CD4-positive, CD25-positive, alpha-beta regulatory T cell (primary cell): ENCODE measurements around the gene PODXL2. TPM values are rescaled to one million over a fixed set of nuclear protein-coding genes. Genes with fewer than 3 reads are reported as not detected.

Experiments used
- ATAC-seq, 2 donors: fragments of 150-1000 bp; cut with Tn5 transposase; one replicate each; pipeline ENCODE4 v1.10.0; 2021; ENCODE audit warnings: low read depth in 2 of 2, moderate number of reproducible peaks in 2 of 2, moderate library complexity in 1 of 2
- DNase-seq, 3 donors: peaks; one replicate each; pipeline versions ENCODE4 v3.0.0 to v3.0.0-alpha.2; 2012 to 2022; ENCODE audit warnings: mixed read lengths in 1 of 3
- H3K27ac ChIP-seq: one replicate; pipeline ENCODE4 v1.7.0; 2013; ENCODE audit warnings: mild to moderate bottlenecking, low read length; ENCODE audit not compliant: insufficient read depth, poor library complexity, severe bottlenecking
- H3K27me3 ChIP-seq: one replicate; pipeline ENCODE4 v1.7.0; 2013; ENCODE audit warnings: low read length; ENCODE audit not compliant: control insufficient read depth, insufficient read depth
- H3K36me3 ChIP-seq: one replicate; pipeline ENCODE4 v1.7.0; 2013; ENCODE audit warnings: mild to moderate bottlenecking, low read length, moderate library complexity; ENCODE audit not compliant: control insufficient read depth, insufficient read depth
- H3K4me1 ChIP-seq: 2 replicates; pipeline ENCODE4 v1.7.0; 2013; ENCODE audit warnings: mild to moderate bottlenecking, low read length; ENCODE audit not compliant: insufficient read depth, control insufficient read depth, poor library complexity, severe bottlenecking
- H3K4me3 ChIP-seq: one replicate; pipeline ENCODE4 v1.7.0; 2013; ENCODE audit warnings: low read depth, mild to moderate bottlenecking, low read length, moderate library complexity
- H3K9me3 ChIP-seq, 2 experiments: 1 replicate in 1 of 2; 2 replicates in 1 of 2; pipeline ENCODE4 v1.7.0; 2013; ENCODE audit warnings: low read length in 2 of 2, mild to moderate bottlenecking in 1 of 2, moderate library complexity in 1 of 2; ENCODE audit not compliant: control insufficient read depth in 2 of 2
- H3K27ac Mint-ChIP-seq, 3 donors: one replicate each; pipeline ENCODE4 v1.8.0; 2020 to 2022; ENCODE audit warnings: mild to moderate bottlenecking in 3 of 3, mixed read lengths in 3 of 3, moderate library complexity in 2 of 3
- H3K27me3 Mint-ChIP-seq: one replicate; pipeline ENCODE4 v1.8.0; 2022; ENCODE audit warnings: mild to moderate bottlenecking, mixed read lengths
- H3K36me3 Mint-ChIP-seq: one replicate; pipeline ENCODE4 v1.8.0; 2020; ENCODE audit warnings: mixed read lengths
- H3K4me1 Mint-ChIP-seq, 4 donors: one replicate each; pipeline ENCODE4 v1.8.0; 2020 to 2022; ENCODE audit warnings: mixed read lengths in 4 of 4, mild to moderate bottlenecking in 1 of 4
- H3K4me3 Mint-ChIP-seq, 4 donors: one replicate each; pipeline ENCODE4 v1.8.0; 2020 to 2022; ENCODE audit warnings: mild to moderate bottlenecking in 4 of 4, mixed read lengths in 4 of 4, moderate library complexity in 3 of 4
- H3K9me3 Mint-ChIP-seq, 7 donors: one replicate each; pipeline ENCODE4 v1.8.0; 2020 to 2022; ENCODE audit warnings: mixed read lengths in 7 of 7, mild to moderate bottlenecking in 3 of 7, moderate library complexity in 2 of 7
- polyA plus RNA-seq, 4 donors: library from polyadenylated mRNA; unstranded; fragments of 300-500 nt; fragmentation: Illumina TruSeq; gene quantifications; one replicate each; pipeline ENCODE4 v1.2.3, GENCODE V29; 2021
- total RNA-seq: library from RNA; stranded (reverse); gene quantifications from one replicate; pipeline ENCODE4 v1.2.3, GENCODE V29; 2022

The PODXL2 gene
- total and polyA plus RNA-seq, 5 donors from 2014 or later, result 0.87 to 3.1 (median 1.7) TPM

DNA sequence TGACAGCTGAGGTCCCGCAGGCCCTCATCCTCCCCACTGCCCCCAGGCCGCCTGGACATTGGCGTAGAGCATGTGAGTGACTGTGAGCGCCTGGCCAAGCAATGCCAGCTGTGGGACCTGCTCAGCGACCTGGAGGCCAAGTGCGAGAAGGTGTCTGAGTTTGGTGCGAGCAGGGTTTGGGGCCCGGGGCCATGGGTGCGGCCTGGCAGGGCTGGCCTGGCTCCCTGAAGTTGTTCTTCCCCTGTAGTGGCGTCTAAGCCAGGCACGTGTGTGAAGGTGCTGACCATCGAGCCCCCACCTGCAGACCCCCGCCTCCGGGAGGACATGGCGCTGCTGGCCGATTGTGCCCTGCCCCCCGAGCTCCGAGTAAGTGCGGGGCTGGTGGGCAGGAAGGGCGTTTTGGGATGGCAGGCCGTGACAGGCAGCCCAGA is 48.0 kb downstream of the PODXL2 start:
- DNase-seq (no peak), ATAC-seq (no peak)
- H3K4me3 Mint-ChIP-seq, result no peak overlapping the region
- Histone ChIP-seq H3K4me3 (no peak overlapping the region), H3K27ac (no peak overlapping the region), H3K9me3 (no peaks in the 10 kb centered on the region), H3K36me3 (peaks cover 24% of the 10 kb centered on the region), H3K27me3 (no peaks in the 10 kb centered on the region), H3K4me1 (peaks cover 30% of the 10 kb centered on the region)
- H3K27me3 Mint-ChIP-seq, result no peaks in the 10 kb centered on the region
- peaks cover 0 to 1% (median 0%) of the 10 kb centered on the region in 7 donors for H3K9me3 Mint-ChIP-seq
- H3K4me1 Mint-ChIP-seq, result peaks cover 0 to 47% (median 17%) of the 10 kb centered on the region in 4 donors
- no peak overlapping the region for H3K27ac Mint-ChIP-seq
- peaks cover 15% of the 10 kb centered on the region for H3K36me3 Mint-ChIP-seq

DNA sequence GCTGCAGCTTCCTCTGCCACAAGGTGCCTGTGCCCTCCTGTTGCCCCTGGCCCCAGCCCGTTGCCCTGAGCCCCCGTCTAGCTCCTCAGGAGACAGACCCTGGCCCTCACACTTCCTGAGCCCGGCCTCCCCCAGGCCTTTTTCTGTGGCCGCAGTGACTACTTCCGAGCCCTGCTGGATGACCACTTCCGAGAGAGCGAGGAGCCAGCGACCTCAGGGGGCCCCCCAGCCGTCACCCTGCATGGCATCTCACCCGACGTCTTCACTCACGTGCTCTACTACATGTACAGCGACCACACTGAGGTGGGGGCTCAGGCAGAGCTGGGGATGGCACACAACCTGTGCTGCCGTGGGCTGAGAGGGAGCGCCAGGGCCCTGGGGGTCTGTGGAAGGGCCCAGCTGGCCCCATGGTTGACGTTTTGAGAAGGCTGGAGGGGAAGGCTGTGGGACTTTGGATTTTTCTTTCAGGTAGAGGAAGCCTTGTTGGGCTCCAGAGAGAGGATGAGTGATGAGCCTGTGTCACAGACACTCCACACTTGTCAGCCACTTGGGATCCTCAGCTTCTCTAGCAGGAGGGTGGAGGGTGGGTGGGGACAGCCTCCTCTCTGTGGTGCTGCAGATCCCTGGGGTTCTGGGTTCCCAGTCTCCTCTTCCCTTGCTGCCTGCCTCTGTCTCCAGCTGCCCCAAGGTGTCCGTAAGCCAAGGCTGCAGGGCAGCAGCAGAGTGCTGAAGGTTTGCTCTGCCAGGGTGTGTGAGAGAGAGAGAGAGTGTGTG is 48.7 kb downstream of the PODXL2 start:
- Mint-ChIP-seq H3K36me3 (peaks cover 15% of the 10 kb centered on the region), H3K4me3 (peak overlapping the region in 2 of 4 donors; percentile 24 to 81), H3K4me1 (peaks cover 0 to 47% (median 17%) of the 10 kb centered on the region in 4 donors), H3K27me3 (no peaks in the 10 kb centered on the region), H3K27ac (no peak overlapping the region), H3K9me3 (peaks cover 0 to 1% (median 0%) of the 10 kb centered on the region in 7 donors)
- H3K4me1 ChIP-seq, result peaks cover 24% of the 10 kb centered on the region
- H3K9me3 ChIP-seq, result no peaks in the 10 kb centered on the region
- H3K27ac ChIP-seq, result no peak overlapping the region
- DNase-seq (no peak), ATAC-seq (no peak)
- no peaks in the 10 kb centered on the region for H3K27me3 ChIP-seq
- no peak overlapping the region for H3K4me3 ChIP-seq
- peaks cover 24% of the 10 kb centered on the region for H3K36me3 ChIP-seq

DNA sequence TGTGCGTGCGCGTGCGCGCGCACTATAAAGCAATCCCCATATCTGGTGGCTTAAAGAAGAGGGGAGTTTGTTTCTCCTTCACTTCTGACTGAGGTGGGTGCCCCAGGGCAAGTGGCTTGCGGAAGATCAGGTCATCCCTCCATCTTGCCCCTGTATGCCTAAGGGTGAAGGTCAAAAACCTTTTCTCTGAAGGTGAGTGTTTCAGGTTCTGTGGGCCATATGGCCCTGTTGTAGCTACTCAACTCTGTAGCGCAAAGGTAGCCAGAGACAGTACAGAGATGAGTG is 49.3 kb downstream of the PODXL2 start:
- Histone ChIP-seq H3K36me3 (peaks cover 24% of the 10 kb centered on the region), H3K27me3 (no peaks in the 10 kb centered on the region), H3K9me3 (no peaks in the 10 kb centered on the region), H3K4me3 (no peak overlapping the region), H3K4me1 (peaks cover 23% of the 10 kb centered on the region), H3K27ac (no peak overlapping the region)
- peaks cover 0 to 47% (median 17%) of the 10 kb centered on the region in 4 donors for H3K4me1 Mint-ChIP-seq
- H3K27ac Mint-ChIP-seq, result no peak overlapping the region
- no peaks in the 10 kb centered on the region for H3K27me3 Mint-ChIP-seq
- peaks cover 15% of the 10 kb centered on the region for H3K36me3 Mint-ChIP-seq
- H3K4me3 Mint-ChIP-seq, result no peak overlapping the region
- DNase-seq, result no peak
- no peak for ATAC-seq
- peaks cover 0 to 1% (median 0%) of the 10 kb centered on the region in 7 donors for H3K9me3 Mint-ChIP-seq

DNA sequence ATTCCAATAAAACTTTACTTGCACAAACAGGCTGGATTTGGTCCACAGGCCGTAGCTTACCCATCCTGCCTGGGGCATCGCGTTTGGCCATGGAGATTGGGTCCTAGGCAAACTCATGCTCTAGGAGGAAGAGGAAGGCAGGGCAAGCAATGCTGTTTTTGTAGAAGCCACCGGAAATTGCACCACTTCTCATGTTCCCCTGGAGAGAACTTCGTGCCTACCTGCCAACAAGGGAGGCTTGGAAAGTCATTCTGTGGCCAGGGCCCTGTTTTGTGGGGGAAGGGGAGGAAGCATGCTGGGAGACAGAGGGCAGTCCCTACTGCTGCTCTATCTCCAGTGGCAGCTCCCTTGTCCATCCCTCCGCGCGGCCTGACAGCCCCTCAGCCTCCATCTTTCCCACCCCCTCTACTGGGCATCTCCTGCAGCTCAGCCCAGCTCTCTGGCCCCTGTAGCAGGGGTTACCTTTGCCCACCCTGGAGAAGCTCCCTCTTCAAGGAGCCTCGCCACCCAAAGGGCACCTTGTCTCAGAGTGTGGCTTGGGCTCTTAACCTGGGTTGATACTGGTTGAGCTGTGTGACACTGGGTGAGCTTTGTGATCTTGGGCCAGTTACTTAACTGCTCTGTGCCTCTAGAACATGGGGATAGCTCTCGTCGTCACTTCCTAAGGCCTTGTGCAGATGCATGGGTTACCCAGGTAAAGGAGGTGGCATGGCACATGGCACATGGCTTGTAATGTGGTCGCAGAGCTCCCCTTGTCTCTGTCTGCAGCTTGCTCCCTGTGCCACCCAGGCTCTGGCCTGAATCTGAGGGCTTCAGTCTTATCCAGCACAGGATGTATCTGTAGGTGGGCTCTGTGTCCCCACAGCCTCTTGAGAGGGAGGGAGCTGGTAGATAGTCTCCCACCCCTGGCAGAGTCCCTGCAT is 49.9 kb downstream of the PODXL2 start:
- Histone ChIP-seq H3K36me3 (peaks cover 24% of the 10 kb centered on the region), H3K4me3 (no peak overlapping the region), H3K9me3 (no peaks in the 10 kb centered on the region), H3K4me1 (peaks cover 21% of the 10 kb centered on the region), H3K27me3 (no peaks in the 10 kb centered on the region), H3K27ac (no peak overlapping the region)
- Mint-ChIP-seq H3K4me1 (peaks cover 0 to 48% (median 18%) of the 10 kb centered on the region in 4 donors), H3K9me3 (peaks cover 0 to 1% (median 0%) of the 10 kb centered on the region in 7 donors), H3K27me3 (no peaks in the 10 kb centered on the region), H3K36me3 (peaks cover 15% of the 10 kb centered on the region), H3K27ac (peak overlapping the region in 1 of 3 donors; percentile 55), H3K4me3 (no peak overlapping the region)
- ATAC-seq (no peak), DNase-seq (no peak)

DNA sequence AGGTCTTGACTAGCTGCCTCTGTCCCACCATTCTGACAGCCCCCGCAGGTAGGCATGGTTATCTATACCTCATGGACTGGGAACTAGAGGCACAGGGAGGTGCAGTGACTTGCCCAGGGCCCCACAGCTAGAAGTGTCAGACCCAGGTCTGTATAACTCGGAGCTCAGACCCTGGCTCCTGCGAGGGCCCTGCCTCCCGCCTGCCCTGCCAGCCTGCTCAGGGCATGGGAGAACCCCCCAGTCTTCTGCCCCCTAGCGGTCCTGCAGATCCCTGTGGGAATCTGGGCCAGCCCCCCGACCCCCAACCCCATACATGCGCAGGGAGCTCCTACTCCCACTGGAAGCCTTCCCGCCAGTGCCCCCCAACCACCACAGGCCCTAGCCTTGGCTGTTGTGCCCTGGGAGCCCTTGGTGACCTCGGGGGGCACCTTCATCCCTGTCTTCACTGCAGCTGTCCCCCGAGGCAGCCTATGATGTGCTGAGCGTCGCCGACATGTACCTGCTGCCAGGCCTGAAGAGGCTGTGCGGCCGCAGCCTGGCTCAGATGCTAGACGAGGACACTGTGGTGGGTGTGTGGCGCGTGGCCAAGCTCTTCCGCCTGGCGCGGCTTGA is 50.7 kb downstream of the PODXL2 start:
- H3K4me3 Mint-ChIP-seq, result peak overlapping the region in 1 of 4 donors; percentile 27
- peaks cover 0 to 1% (median 0%) of the 10 kb centered on the region in 7 donors for H3K9me3 Mint-ChIP-seq
- peaks cover 12% of the 10 kb centered on the region for H3K36me3 Mint-ChIP-seq
- peaks cover 0 to 47% (median 15%) of the 10 kb centered on the region in 4 donors for H3K4me1 Mint-ChIP-seq
- Histone ChIP-seq H3K27ac (no peak overlapping the region), H3K4me1 (peaks cover 13% of the 10 kb centered on the region), H3K9me3 (no peaks in the 10 kb centered on the region), H3K4me3 (no peak overlapping the region), H3K36me3 (peaks cover 24% of the 10 kb centered on the region), H3K27me3 (no peaks in the 10 kb centered on the region)
- H3K27ac Mint-ChIP-seq, result peak overlapping the region in 1 of 3 donors; percentile 25
- ATAC-seq (no peak), DNase-seq (no peak)
- no peaks in the 10 kb centered on the region for H3K27me3 Mint-ChIP-seq

DNA sequence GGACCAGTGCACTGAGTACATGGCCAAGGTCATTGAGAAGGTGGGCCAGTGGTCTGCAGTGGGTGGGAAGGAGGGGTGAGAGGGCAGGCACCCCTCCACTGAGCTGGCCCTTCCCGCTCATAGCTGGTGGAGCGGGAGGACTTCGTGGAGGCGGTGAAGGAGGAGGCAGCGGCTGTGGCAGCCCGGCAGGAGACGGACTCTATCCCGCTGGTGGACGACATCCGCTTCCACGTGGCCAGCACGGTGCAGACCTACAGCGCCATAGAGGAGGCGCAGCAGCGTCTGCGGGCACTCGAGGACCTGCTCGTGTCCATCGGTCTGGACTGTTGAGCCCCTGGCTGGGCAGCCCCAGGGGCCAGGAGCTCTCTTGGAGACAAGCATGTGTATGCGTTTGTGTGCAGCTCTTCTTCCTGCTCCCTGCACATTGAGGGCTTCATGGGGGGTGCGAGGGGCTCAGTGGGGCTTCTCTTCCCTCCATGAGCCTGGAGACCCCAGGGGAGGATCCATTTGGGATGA is 51.2 kb downstream of the PODXL2 start:
- H3K4me1 Mint-ChIP-seq, result peaks cover 0 to 43% (median 10%) of the 10 kb centered on the region in 4 donors
- H3K4me1 ChIP-seq, result peaks cover 12% of the 10 kb centered on the region
- no peak for ATAC-seq
- H3K36me3 Mint-ChIP-seq, result peaks cover 12% of the 10 kb centered on the region
- H3K36me3 ChIP-seq, result peaks cover 24% of the 10 kb centered on the region
- no peak overlapping the region for H3K27ac Mint-ChIP-seq
- H3K9me3 ChIP-seq, result no peaks in the 10 kb centered on the region
- peaks cover 0 to 1% (median 0%) of the 10 kb centered on the region in 7 donors for H3K9me3 Mint-ChIP-seq
- no peak for DNase-seq
- no peaks in the 10 kb centered on the region for H3K27me3 ChIP-seq
- H3K4me3 ChIP-seq, result no peak overlapping the region
- H3K27me3 Mint-ChIP-seq, result no peaks in the 10 kb centered on the region
- H3K4me3 Mint-ChIP-seq, result peak overlapping the region in 1 of 4 donors; percentile 27
- H3K27ac ChIP-seq, result no peak overlapping the region

DNA sequence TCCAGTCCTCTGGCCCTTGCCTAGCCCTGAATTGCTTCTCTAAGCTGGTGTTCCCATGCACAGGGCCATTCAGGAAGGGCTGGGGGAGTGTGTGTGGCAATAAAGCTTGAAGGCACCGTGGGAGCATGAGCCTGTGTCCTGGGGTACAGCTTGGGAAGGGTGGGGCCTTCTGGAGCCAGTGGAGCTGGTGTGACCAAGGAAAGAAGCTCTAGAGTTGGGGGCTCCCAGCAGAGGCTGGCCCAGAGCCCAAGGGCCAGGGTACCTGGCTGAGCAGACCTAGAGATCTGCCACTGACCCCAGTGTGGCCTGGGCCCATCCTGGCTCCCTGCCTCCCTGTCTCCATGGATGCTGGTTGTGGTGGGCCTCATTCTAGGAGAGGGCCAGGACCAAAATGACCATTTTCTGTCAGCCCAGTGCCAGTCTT is 51.8 kb downstream of the PODXL2 start:
- Histone ChIP-seq H3K9me3 (no peaks in the 10 kb centered on the region), H3K4me1 (peaks cover 6% of the 10 kb centered on the region), H3K36me3 (peaks cover 24% of the 10 kb centered on the region), H3K27ac (no peak overlapping the region), H3K4me3 (no peak overlapping the region), H3K27me3 (no peaks in the 10 kb centered on the region)
- peaks cover 0 to 37% (median 10%) of the 10 kb centered on the region in 4 donors for H3K4me1 Mint-ChIP-seq
- peak overlapping the region in 1 of 4 donors; percentile 54 for H3K4me3 Mint-ChIP-seq
- no peak for ATAC-seq
- H3K36me3 Mint-ChIP-seq, result peaks cover 9% of the 10 kb centered on the region
- peak overlapping the region in 2 of 3 donors; percentile 65 to 78 for H3K27ac Mint-ChIP-seq
- no peaks in the 10 kb centered on the region for H3K27me3 Mint-ChIP-seq
- peaks cover 0 to 1% (median 0%) of the 10 kb centered on the region in 7 donors for H3K9me3 Mint-ChIP-seq
- no peak for DNase-seq
